Thoracic aorta (tissue), 2 donors: ENCODE results near the gene TAF1. TPM values are rescaled to one million over a fixed set of nuclear protein-coding genes. Genes with fewer than 3 reads are reported as not detected.
"Not testable (repeated sequence)": the region's sequence is repeated elsewhere in the genome, so short reads cannot be mapped to it uniquely, and the experiment has no call there.

ENCODE experiments used
- ATAC-seq: fragments of 150-250 bp; one replicate; pipeline ENCODE4 v1.8.0; 2017; ENCODE audit warnings: low read depth; ENCODE audit not compliant: insufficient number of reproducible peaks, low FRiP score
- DNase-seq: peaks from one replicate; pipeline ENCODE4 v3.0.0-alpha.2; 2020; ENCODE audit warnings: low spot score
- H3K27ac ChIP-seq, 2 donors: fragments of 200-600 bp; sonication (generic); 1 replicate in 1 of 2; 2 replicates in 1 of 2; pipeline ENCODE4 v1.5.1; 2016; ENCODE audit warnings: mild to moderate bottlenecking in 2 of 2, moderate library complexity in 2 of 2
- H3K27me3 ChIP-seq: fragments of 200-600 bp; sonication (generic); replicated peaks from 2 replicates; pipeline ENCODE4 v1.6.0; 2016; ENCODE audit warnings: mild to moderate bottlenecking; ENCODE audit not compliant: insufficient read depth
- H3K36me3 ChIP-seq: fragments of 200-600 bp; sonication (generic); one replicate; pipeline ENCODE4 v1.5.1; 2016
- H3K4me1 ChIP-seq, 2 donors: fragments of 200-600 bp; sonication (generic); 1 replicate in 1 of 2; 2 replicates in 1 of 2; pipeline versions ENCODE4 v1.5.1 to v1.6.0; 2016; ENCODE audit warnings: low read depth in 2 of 2, mild to moderate bottlenecking in 1 of 2; ENCODE audit not compliant: control insufficient read depth in 1 of 2
- H3K4me3 ChIP-seq: fragments of 200-600 bp; sonication (generic); 2 replicates; pipeline ENCODE4 v1.5.1; 2016; ENCODE audit warnings: mild to moderate bottlenecking
- H3K9me3 ChIP-seq: fragments of 200-600 bp; sonication (generic); 2 replicates; pipeline ENCODE4 v1.5.1; 2016
- total RNA-seq, 2 donors: library from RNA; depleted of rRNA; stranded (reverse); fragments of >200 nt; gene quantifications; one replicate each; pipeline versions ENCODE4 v1.1.0 to v1.2.3, GENCODE V29; 2016
- TF ChIP-seq, protein P1 (sequence below): fragments of 200-600 bp; sonication (generic); IDR thresholded peaks from one replicate; pipeline ENCODE4 v1.5.1; 2019; ENCODE audit warnings: antibody characterized with exemption

TAF1 gene
- total RNA-seq, 2 donors from 2014 or later: 38.0 to 81.0 TPM

DNA sequence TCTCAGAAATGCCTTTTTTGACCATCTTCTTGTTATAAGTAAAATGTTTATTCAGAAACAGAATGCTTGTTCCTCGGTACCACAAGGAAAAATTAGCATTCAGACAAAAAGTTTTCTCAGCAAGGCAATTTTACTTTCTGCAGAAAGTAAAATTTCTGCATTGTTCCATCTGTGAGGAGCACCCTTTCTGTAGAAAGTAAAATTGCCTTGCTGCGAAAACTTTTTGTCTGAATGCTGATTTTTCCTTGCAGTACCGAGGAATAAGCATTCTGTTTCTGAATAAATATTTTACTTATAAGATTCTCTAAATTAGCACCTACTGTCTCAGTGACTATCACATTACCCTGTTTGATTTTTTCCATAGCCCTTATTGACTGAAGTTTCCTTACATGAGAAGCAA is 39.8 kb upstream of the TAF1 start:
- H3K27me3 ChIP-seq: no peaks in the 10 kb centered on the region
- H3K4me1 ChIP-seq: no peaks in the 10 kb centered on the region
- H3K9me3 ChIP-seq: no peaks in the 10 kb centered on the region
- no peak for ATAC-seq
- no peaks in the 10 kb centered on the region for H3K36me3 ChIP-seq
- H3K4me3 ChIP-seq: no peak overlapping the region
- no peak overlapping the region for H3K27ac ChIP-seq
- DNase-seq: no peak
- TF ChIP-seq, protein P1, sequence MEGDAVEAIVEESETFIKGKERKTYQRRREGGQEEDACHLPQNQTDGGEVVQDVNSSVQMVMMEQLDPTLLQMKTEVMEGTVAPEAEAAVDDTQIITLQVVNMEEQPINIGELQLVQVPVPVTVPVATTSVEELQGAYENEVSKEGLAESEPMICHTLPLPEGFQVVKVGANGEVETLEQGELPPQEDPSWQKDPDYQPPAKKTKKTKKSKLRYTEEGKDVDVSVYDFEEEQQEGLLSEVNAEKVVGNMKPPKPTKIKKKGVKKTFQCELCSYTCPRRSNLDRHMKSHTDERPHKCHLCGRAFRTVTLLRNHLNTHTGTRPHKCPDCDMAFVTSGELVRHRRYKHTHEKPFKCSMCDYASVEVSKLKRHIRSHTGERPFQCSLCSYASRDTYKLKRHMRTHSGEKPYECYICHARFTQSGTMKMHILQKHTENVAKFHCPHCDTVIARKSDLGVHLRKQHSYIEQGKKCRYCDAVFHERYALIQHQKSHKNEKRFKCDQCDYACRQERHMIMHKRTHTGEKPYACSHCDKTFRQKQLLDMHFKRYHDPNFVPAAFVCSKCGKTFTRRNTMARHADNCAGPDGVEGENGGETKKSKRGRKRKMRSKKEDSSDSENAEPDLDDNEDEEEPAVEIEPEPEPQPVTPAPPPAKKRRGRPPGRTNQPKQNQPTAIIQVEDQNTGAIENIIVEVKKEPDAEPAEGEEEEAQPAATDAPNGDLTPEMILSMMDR: no peak

DNA sequence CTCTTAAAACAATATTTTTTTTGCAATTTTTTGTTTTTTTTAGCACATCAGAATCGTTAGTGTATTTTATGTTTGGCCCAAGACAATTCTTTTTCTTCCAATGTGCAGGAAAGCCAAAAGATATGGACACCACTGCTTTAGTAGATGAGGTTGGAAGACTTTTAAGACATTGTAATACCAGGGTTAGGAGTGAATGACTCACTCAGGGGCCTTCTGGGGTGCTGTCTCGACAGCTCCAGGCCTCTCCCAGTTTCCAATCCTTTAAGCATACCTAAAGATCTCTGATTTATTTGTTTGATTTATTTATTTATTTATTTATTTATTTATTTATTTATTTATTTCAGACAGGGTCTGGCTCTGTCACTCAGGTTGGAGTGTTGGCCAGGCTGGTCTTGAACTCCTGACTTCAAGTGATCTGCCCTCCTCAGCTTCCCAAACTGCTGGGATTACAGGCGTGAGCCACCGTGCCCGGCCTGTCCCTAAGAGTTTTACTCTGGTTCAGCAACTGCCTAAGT is 16.9 kb upstream of the TAF1 start:
- H3K4me3 ChIP-seq, ATAC-seq, H3K9me3 ChIP-seq, H3K27me3 ChIP-seq, H3K4me1 ChIP-seq, DNase-seq, H3K27ac ChIP-seq, H3K36me3 ChIP-seq: not testable (repeated sequence)

DNA sequence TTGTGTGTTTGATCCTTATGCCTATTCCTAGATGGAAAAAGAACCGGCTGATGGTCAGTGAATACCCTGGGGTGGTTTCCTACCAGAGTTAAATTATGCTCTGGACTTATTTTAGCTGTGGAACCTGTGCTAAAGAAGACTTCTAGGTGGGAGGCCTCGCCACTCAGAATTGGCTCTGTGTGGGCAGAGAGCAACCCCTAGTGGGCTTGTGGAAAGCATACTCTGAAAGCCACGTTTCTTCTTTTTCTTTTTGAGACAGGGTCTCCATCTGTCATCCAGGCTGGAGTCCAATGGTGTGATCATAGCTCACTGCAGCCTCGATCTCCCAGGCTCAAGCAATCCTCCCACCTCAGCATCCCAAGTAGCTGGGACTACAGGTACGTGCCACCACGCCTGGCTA is 16.3 kb upstream of the TAF1 start:
- DNase-seq, H3K4me3 ChIP-seq, H3K4me1 ChIP-seq, H3K9me3 ChIP-seq, H3K27me3 ChIP-seq, H3K27ac ChIP-seq, H3K36me3 ChIP-seq, ATAC-seq: not testable (repeated sequence)

DNA sequence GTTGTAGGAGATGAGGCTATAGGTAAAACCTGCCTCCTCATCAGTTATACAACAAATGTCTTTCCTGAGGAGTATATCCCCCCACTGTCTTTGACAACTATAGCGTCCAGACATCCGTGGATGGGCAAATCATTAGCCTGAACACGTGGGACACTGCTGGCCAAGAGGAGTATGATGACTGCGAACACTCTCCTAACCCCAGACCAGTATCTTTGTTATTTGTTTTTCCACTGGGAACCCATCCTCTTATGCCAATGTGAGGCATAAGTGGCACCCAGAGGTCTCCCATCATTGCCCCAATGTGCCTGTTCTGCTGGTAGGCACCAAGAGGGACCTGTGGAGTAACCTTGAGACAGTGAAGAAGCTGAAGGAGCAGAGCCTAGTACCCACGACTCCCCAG is 13.7 kb upstream of the TAF1 start:
- not testable (repeated sequence) for H3K9me3 ChIP-seq, DNase-seq, H3K27ac ChIP-seq, ATAC-seq, H3K27me3 ChIP-seq, H3K4me1 ChIP-seq, H3K36me3 ChIP-seq, H3K4me3 ChIP-seq

DNA sequence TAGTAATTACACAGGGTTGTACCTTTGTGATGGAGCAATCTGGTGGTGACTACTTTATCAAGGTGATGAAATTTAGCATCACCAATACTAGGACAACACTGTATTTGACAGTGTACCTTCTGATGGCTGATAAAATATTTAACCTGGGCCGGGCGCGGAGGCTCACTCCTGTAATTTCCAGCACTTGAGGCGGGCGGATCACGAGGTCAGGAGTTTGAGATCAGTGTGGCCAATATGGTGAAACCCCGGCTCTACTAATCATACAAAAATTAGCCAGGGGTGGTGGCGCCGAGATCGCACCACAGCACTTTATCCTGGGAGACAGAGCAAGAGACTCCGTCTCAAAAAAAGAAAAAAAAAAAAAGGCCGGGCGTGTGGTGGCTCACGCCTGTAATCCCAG is 1.9 kb upstream of the TAF1 start:
- H3K27ac ChIP-seq: peak overlapping the region; percentile 94 to 96
- peaks cover 3 to 13% of the 10 kb centered on the region in 2 donors for H3K4me1 ChIP-seq
- ATAC-seq (no peak), DNase-seq (no peak)
- H3K9me3 ChIP-seq: no peaks in the 10 kb centered on the region
- no peaks in the 10 kb centered on the region for H3K36me3 ChIP-seq
- H3K27me3 ChIP-seq: no peaks in the 10 kb centered on the region
- no peak overlapping the region for H3K4me3 ChIP-seq
- TF ChIP-seq, protein P1: no peak

DNA sequence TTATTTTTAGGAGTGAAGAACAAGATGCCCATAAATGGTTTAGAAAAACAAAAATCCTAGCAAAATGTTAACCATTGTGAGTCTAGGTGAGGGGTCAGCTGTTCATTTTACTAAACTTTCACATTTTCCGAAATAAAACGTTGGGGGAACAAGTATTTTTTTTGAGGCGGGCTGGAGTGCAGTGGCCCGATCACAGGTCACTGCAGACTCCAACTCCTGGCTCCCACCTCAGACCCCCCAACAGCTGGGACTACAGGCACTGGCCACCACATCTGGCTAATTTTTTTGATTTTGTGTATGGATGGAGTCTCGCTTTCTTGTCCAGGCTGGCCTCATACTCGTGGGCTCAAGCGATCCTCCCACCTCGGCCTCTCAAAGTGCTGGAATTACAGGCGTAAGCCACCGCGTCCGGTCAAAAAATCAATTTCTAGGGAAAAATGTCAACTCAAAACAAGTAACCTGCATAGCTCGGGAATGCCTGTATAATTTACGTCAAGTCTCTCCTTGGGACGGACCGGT is 742 bp upstream of the TAF1 start:
- Histone ChIP-seq H3K27me3 (no peaks in the 10 kb centered on the region), H3K27ac (peak overlapping the region; percentile 94 to 96), H3K36me3 (no peaks in the 10 kb centered on the region), H3K4me1 (peaks cover 3 to 13% of the 10 kb centered on the region in 2 donors), H3K9me3 (no peaks in the 10 kb centered on the region), H3K4me3 (peak overlapping the region; percentile 84)
- TF ChIP-seq, protein P1: no peak
- DNase-seq (no peak), ATAC-seq (no peak)

DNA sequence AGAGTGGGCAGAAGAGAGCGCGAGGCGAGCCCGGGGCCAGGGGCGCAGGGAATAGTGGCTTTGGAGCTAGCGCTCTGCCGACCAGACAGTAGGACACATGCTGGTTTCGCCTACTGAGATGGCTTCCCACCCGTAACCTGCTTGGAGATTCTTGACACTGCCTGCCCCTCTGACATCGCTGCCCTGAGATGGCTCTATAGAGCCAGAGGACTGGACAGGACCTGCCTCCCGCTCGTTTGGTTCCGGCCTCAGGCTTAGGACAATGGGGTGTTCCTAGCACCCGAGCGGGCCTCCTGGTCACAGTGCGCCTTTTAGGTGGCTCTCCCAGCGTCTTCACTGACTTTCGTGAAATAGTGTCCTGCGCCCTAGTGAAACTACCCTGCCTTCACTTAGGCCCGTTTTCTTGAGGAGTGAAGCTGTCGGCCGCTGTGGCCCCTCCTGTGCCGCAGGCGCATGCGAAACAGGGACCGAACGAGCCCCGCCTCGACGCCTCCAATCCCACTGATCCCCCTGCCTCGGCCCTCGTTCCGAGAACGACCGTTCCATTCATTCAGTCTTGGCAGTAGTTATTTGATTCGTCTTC is 608 bp downstream of the TAF1 start:
- Histone ChIP-seq H3K4me1 (peaks cover 3 to 13% of the 10 kb centered on the region in 2 donors), H3K9me3 (no peaks in the 10 kb centered on the region), H3K36me3 (no peaks in the 10 kb centered on the region), H3K27me3 (no peaks in the 10 kb centered on the region), H3K27ac (peak overlapping the region; percentile 86 to 90), H3K4me3 (peak overlapping the region; percentile 81)
- ATAC-seq (no peak), DNase-seq (no peak)
- TF ChIP-seq, protein P1: no peak
